Measurements from ENCODE around the gene CNIH4. TPM values are rescaled to one million over a fixed set of nuclear protein-coding genes. Genes with fewer than 3 reads are reported as not detected.

The CNIH4 gene
- polyA plus RNA-seq, 3 donors: 33.4 to 106 (median 94.7) TPM

- no CpG with 5 or more reads among the region's 2 CpGs for WGBS (ENCODE audit: insufficient coverage)
- peaks cover 0 to 2% (median 0%) of the 10 kb centered on the region in 3 donors for H3K27me3 Mint-ChIP-seq (ENCODE audit: low read depth in 3 of 3)
- H3K4me1 Mint-ChIP-seq: peaks cover 2% of the 10 kb centered on the region
- no peaks in the 10 kb centered on the region for H3K79me2 ChIP-seq (ENCODE audit: insufficient read depth, low read length)
- no peak overlapping the region for H3K9ac ChIP-seq (ENCODE audit: insufficient read depth, low read length, poor library complexity, severe bottlenecking)
- H3K36me3 Mint-ChIP-seq: peaks cover 56 to 83% of the 10 kb centered on the region in 2 donors
- H3K9me3 Mint-ChIP-seq: no peaks in the 10 kb centered on the region
- peaks cover 65 to 84% of the 10 kb centered on the region in 2 donors for H3K36me3 ChIP-seq (replicated peaks in 1 of 2; ENCODE audit: control insufficient read depth in 1 of 2, insufficient read depth in 2 of 2, low read length in 2 of 2)
- H3K9me3 ChIP-seq (replicated peaks in 1 of 2; ENCODE audit: control insufficient read depth in 1 of 2, insufficient read depth in 1 of 2, low read length in 2 of 2): no peaks in the 10 kb centered on the region
- H3K4me2 ChIP-seq (replicated peaks; ENCODE audit: extremely low read depth, low read length, poor library complexity, severe bottlenecking): no peak overlapping the region
- DNase-seq: no peak
- H2AFZ ChIP-seq (ENCODE audit: insufficient read depth, low read depth, low read length, poor library complexity, severe bottlenecking): no peak overlapping the region
- no peak overlapping the region for H3K4me3 Mint-ChIP-seq
- H3K27ac ChIP-seq (ENCODE audit: low read depth in 1 of 2, low read length in 2 of 2): no peak overlapping the region
- intact Hi-C loops (cut with micrococcal nuclease): no loop called here
- no peaks in the 10 kb centered on the region for H3K27me3 ChIP-seq (ENCODE audit: control insufficient read depth in 2 of 2, insufficient read depth in 2 of 2, low read length in 2 of 2)
- H3K27ac Mint-ChIP-seq: no peak overlapping the region
- H4K20me1 ChIP-seq (ENCODE audit: insufficient read depth, low read length): no peaks in the 10 kb centered on the region
- no peak overlapping the region for H3K4me3 ChIP-seq (replicated peaks in 1 of 3; ENCODE audit: low read depth in 2 of 3, low read length in 3 of 3)
- no peak for TF ChIP-seq CTCF (IDR thresholded peaks at IDR 0.05)
- H3K4me1 ChIP-seq (ENCODE audit: control insufficient read depth in 1 of 2, insufficient read depth in 2 of 2, low read length in 2 of 2): no peaks in the 10 kb centered on the region
These were observed 44.7 kb upstream of the CNIH4 start for GRCh38 chr1:224312025-224312424.

- H4K20me1 ChIP-seq (ENCODE audit: insufficient read depth, low read length): no peaks in the 10 kb centered on the region
- H3K27ac Mint-ChIP-seq: no peak overlapping the region
- H3K4me2 ChIP-seq (replicated peaks; ENCODE audit: extremely low read depth, low read length, poor library complexity, severe bottlenecking): no peak overlapping the region
- no peak overlapping the region for H3K4me3 ChIP-seq (replicated peaks in 1 of 3; ENCODE audit: low read depth in 2 of 3, low read length in 3 of 3)
- H3K4me3 Mint-ChIP-seq: no peak overlapping the region
- no peak overlapping the region for H2AFZ ChIP-seq (ENCODE audit: insufficient read depth, low read depth, low read length, poor library complexity, severe bottlenecking)
- H3K4me1 ChIP-seq (ENCODE audit: control insufficient read depth in 1 of 2, insufficient read depth in 2 of 2, low read length in 2 of 2): no peaks in the 10 kb centered on the region
- no peaks in the 10 kb centered on the region for H3K9me3 ChIP-seq (replicated peaks in 1 of 2; ENCODE audit: control insufficient read depth in 1 of 2, insufficient read depth in 1 of 2, low read length in 2 of 2)
- TF ChIP-seq CTCF (IDR thresholded peaks at IDR 0.05): no peak
- H3K9ac ChIP-seq (ENCODE audit: insufficient read depth, low read length, poor library complexity, severe bottlenecking): no peak overlapping the region
- H3K27me3 Mint-ChIP-seq (ENCODE audit: low read depth in 3 of 3): peaks cover 0 to 2% (median 0%) of the 10 kb centered on the region in 3 donors
- H3K4me1 Mint-ChIP-seq: peaks cover 2% of the 10 kb centered on the region
- no peak for DNase-seq
- H3K27me3 ChIP-seq (ENCODE audit: control insufficient read depth in 2 of 2, insufficient read depth in 2 of 2, low read length in 2 of 2): no peaks in the 10 kb centered on the region
- H3K27ac ChIP-seq (ENCODE audit: low read depth in 1 of 2, low read length in 2 of 2): no peak overlapping the region
- H3K79me2 ChIP-seq (ENCODE audit: insufficient read depth, low read length): peaks cover 15% of the 10 kb centered on the region
- H3K36me3 ChIP-seq (replicated peaks in 1 of 2; ENCODE audit: control insufficient read depth in 1 of 2, insufficient read depth in 2 of 2, low read length in 2 of 2): peaks cover 34 to 48% of the 10 kb centered on the region in 2 donors
- WGBS (ENCODE audit: insufficient coverage): no CpG with 5 or more reads among the region's 4 CpGs
- no peaks in the 10 kb centered on the region for H3K9me3 Mint-ChIP-seq
- intact Hi-C loops (cut with micrococcal nuclease): no loop called here
- peaks cover 45 to 60% of the 10 kb centered on the region in 2 donors for H3K36me3 Mint-ChIP-seq
These were observed 39.2 kb upstream of the CNIH4 start for GRCh38 chr1:224317383-224318045.

All from CD14-positive monocyte (primary cell).